NCI-H2196 (cell line): ENCODE data around the gene HTT.

Experiments
- DNase-seq: peaks from one replicate; lab custom pipeline; 2025; ENCODE audit not compliant: unreplicated experiment; lab: John Stamatoyannopoulos, UW

The HTT gene

GRCh38 chr4:3074078-3074845 lies at the start of gene HTT, which contains the start of gene HTT-AS:
HTT (plus strand) TSS chr4:3074681; CDS start chr4:3074826, 145 bp downstream.
HTT-AS (minus strand) TSS chr4:3074538.
- peak; percentile 95 for DNase-seq

GRCh38 chr4:3025881-3026280 lies 48.6 kb upstream of the HTT start:
- DNase-seq: no peak

GRCh38 chr4:3026540-3026939 lies 47.9 kb upstream of the HTT start:
- no peak for DNase-seq

- no peak for DNase-seq
Measured at GRCh38 chr4:3029464-3029863, 45.0 kb upstream of the HTT start.

GRCh38 chr4:3030566-3031356 lies 43.7 kb upstream of the HTT start:
- no peak for DNase-seq

- DNase-seq: peak; percentile 82
Measured at GRCh38 chr4:3031357-3032082, 43.0 kb upstream of the HTT start.

- DNase-seq: no peak
Measured at GRCh38 chr4:3034231-3034630, 40.2 kb upstream of the HTT start.

GRCh38 chr4:3035249-3035648 lies 39.2 kb upstream of the HTT start:
- DNase-seq: no peak

GRCh38 chr4:3035674-3036073 lies 38.8 kb upstream of the HTT start:
- no peak for DNase-seq

GRCh38 chr4:3036131-3036952 lies 38.1 kb upstream of the HTT start:
- no peak for DNase-seq

- no peak for DNase-seq
Measured at GRCh38 chr4:3037957-3038461, 36.5 kb upstream of the HTT start.

- no peak for DNase-seq
Measured at GRCh38 chr4:3039706-3040366, 34.6 kb upstream of the HTT start.

- no peak for DNase-seq
Measured at GRCh38 chr4:3040452-3041191, 33.9 kb upstream of the HTT start.

GRCh38 chr4:3041192-3042142 lies 33.0 kb upstream of the HTT start:
- DNase-seq: no peak

GRCh38 chr4:3042226-3042625 lies 32.3 kb upstream of the HTT start:
- DNase-seq: no peak

- no peak for DNase-seq
Measured at GRCh38 chr4:3043282-3044020, 31.0 kb upstream of the HTT start.
